GM19438 (cell line): ENCODE data around the gene TOP1.

ENCODE experiments used
- ATAC-seq: cut with Tn5 transposase; IDR thresholded peaks from one replicate; pipeline ENCODE4 v1.9.1; 2021; ENCODE audit warnings: low read depth; ENCODE audit not compliant: unreplicated experiment

Gene TOP1

GRCh38 chr20:41032271-41032670, 3.6 kb downstream of the TOP1 start:
- ATAC-seq = no peak

- ATAC-seq = no peak
Measured at GRCh38 chr20:41034239-41034638, 5.6 kb downstream of the TOP1 start.

DNA sequence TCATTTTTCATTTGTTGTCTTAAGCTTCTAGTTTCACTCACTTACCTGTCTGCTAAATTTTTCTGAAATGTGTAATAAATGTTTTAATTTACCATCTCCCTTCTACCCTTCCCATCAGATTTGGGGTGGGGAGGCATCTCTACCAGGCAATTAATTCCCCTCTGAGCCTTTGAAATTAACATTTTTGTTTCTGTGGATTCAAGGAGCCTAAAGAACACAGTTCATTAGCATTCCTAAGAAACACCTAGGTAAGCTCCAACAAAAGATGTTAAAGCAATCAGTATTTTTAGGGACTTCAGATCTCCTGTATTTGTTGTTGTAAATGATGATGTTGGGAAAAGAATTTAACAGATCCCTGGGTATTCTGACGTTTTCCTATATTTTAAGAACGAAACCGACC, 6.6 kb downstream of the TOP1 start:
- no peak for ATAC-seq

- no peak for ATAC-seq
Measured at GRCh38 chr20:41037179-41037578, 8.6 kb downstream of the TOP1 start.

DNA sequence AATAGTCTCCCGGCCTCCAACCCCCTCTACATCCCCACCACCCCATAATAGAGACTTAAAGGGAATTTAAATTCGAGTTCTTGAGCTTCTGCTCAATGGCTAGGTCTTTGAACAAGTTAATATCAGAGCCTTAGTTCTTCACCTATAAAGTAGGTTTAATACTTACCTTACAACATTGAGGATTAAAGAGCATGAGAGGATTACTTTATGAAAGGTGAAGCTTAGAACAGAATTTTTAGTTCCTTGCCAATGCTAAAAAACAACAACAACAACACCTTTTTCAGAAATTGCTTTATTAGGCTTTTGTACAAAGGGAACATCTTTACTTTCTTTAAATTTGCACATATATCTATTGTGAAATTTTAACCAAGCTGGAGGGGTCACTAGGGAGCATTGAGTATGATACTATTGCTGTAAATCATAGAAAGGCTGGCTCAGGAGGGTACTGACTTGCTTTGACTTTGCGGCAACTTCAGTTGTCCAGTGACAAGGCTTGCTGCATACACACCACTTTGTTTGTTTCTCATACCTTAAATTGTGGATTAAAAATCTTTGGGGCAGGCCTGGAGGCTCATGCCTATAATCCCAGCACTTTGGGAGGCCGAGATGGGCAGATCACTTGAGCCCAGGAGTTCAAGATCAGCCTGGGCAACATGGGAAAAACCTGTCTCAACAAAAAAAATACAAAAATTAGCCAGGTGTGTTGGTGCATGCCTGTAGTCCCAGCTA, 9.7 kb downstream of the TOP1 start:
- no peak for ATAC-seq

- no peak for ATAC-seq
Measured at GRCh38 chr20:41038878-41039404, 10.3 kb downstream of the TOP1 start.

- ATAC-seq = no peak
Measured at GRCh38 chr20:41040855-41041254, 12.2 kb downstream of the TOP1 start.

DNA sequence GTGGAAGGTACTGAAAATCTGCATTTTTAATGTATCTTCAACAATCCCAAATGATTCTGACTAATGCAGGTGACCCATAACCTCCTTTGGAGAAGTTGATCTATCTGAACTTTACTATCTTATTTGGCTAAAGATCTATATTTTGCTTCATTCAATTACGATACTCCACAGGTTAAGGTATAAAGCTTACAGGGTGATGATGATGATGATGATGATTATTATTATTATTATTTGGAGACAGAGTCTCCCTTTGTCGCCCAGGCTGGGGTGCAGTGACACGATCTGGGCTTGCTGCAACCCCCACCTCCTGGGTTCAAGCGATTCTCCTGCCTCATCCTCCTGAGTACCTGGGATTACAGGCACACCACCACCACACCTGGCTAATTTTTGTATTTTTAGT, 13.1 kb downstream of the TOP1 start:
- ATAC-seq = no peak

DNA sequence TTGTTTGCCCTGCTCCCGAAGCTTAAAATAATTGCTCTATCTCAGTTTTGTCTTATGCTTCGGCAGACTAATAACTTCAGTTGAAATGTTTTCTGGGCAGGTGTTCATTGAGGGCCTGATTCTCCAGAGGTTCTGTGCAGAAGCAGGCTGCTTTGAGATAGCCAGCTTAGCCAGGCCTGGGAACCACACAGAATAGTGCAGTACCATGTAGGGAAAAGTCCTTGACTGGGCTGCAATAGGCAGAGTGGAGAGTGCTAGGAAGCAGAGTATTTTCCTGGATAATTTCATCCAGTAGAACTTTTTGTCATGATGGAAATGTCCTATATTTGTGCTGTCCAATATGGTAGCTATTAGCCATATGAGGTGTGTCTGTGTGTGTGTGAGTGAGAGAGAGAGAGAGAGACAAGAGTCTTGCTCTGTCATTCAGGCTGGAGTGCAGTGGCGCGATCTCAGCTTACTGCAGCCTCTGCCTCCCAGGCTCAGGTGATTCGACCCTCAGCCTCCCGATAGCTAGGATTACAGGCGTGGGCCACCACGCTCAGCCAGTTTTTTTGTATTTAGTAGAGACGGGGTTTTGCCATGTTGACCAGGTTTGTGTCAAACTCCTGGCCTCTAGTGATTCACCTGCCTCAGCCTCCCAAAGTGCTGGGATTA, 15.9 kb downstream of the TOP1 start:
- ATAC-seq = no peak

- ATAC-seq = no peak
Measured at GRCh38 chr20:41045671-41046070, 17.0 kb downstream of the TOP1 start.

DNA sequence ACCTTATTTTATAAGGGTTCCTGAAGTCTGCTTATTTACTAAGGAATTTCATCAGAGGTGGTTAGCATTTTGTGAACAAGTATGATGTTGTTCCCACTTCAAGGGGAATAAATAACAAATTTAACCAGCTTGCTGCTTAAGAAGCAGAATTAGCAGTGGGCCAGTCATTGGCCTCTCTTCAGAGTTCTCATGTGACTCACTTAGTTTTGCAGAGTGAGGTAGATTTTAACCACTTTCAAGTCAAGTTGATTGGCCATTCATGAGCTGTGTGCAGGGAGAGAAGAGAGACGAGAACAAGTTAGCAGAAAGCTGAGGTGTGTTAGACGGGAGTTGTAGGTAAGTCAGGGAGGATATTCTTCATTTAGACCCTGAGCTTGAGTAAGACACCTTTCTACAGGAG, 18.1 kb downstream of the TOP1 start:
- no peak for ATAC-seq

DNA sequence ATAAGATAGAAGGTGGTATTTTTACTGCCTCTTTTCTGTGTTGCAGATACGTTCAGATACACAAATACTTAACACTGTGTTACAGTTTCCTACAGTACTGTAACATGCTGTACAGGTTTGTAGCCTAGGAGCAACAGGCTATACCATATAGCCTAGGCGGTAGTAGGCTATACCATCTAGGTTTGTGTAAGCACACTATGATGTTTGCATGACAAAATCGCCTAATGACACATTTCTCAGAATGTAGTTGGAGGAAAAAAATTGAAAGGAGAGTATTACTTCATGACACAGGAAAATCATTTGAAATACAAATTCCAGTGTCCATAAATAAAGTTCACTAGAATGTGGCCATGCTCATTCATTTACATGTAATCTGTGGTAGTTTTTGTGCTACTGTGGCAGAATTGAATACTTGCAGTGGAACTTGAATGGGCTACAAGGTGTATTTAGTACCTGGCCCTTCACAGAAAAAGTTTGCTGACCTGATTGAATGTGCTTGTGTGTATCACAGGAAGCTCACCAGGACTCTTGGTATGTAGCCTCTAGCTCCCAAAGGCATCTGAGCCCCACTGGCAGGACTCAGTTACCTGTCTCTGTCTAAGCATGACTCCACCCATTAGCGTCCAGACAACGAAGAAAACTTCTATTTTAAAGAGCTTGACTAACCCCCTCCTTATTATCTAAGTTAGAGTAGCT, 18.8 kb downstream of the TOP1 start:
- ATAC-seq = peak; percentile 21

DNA sequence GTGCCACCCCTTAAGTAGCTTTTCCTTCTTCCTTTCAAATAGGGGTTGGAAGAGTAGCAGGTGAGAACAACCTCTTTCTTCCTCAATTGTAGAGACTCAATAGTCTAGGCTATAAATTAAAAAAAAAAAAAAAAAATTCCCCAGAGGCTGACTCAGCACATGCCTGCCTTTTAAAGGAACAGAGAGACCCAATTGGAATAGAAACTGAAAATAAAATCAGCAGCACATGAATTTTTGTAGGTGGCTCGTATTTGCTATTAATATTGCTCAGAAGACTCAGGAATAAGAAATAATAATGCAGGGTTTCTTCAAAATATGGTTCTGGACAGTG, 19.3 kb downstream of the TOP1 start:
- peak; percentile 50 for ATAC-seq

DNA sequence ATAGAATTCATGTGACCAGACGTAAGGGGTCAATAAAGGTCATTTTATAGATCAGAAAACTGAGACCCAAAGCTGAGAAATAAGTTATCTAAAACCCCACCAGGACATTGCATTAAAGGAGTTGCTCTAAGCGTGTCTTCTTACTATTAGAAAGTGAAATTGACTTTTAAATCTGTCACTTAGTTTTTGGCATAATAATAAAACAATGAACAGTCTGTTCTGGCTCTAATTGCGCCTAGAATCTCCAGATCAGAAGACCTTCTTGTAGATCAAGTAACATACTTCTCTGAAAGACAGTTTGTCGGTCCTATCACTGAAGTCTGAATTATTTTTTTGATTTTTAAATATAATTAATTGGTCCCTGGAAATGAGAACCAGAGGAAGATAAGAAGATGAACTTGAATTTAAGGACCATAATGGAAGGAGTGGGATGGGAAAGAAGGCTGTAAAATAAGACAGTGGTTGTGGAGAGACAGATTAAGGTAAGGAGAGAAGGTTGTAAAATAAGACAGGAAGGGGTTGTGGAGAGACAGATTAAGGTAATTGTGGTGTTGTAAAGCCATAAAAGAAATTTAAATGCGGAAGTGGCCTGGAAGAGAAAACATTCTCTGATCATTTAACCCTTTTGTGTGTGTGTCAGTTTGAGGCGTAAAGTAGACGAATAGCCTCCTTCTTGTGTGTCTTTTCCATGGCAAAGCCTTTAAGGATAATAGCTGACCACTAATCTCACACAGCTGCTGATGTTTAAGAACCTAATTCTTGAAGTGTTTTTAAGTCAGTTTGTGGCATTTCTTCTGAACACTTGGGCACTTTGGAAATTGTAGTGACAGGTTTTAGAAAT, 20.1 kb downstream of the TOP1 start:
- no peak for ATAC-seq

DNA sequence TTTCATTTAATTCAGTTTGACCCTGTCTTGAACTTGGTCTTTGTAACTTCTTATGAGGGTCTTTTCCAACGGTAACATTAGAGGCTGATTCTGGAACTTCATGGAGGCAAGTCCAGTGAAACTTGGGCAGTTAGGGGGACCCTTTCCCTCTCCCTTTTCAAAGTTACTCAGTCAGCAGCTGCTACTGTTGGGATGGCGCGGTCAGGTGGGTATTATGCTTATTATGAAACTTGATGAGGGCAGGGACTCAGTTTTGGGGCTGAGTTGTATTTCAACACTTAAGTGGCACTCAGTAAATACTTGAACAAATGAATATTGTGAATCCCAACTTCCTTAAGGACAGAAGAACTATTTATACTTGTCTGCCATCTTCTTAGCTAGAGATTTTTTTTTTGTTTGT, 20.8 kb downstream of the TOP1 start:
- ATAC-seq = no peak

GRCh38 chr20:41050361-41051008, 21.9 kb downstream of the TOP1 start:
- ATAC-seq = no peak

DNA sequence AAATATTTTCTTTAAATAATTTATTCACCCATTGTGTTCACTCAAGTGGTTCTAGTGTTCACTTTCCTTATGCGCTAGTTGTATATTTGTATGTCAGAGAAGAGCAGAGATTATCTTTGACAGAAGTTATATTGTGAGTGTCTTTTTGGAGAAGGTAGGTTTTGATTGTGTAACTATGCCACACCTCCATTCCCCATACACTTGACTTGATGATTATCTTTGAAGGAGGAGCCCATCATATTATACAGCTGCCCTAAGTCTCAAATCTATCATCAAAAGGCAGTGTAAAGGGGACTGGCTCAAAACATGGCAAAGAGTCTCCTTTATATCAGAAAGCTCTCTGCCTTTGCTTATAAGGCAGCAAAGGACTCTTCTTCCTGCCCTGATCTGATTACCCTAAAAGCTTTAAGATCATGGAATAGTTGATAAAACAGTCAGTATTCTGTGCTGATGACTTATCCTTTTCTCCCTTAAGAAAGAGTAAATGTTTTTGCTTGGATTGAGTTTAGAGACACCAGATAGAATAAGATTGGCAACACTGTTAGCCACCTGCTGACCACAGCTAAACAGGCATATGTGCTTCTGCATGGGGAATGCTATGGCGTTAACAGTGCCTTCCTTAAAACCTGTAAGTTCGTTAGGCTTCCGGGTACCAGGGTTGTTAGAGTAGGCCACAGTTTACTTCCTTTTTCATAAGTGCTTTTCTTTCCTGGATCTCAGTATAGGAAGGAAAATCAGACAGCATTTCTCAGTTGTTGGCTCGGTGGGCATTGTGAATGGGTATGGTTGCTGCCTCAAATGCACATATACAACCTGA, 22.6 kb downstream of the TOP1 start:
- no peak for ATAC-seq

GRCh38 chr20:41052742-41053419, 24.3 kb downstream of the TOP1 start:
- ATAC-seq = no peak
